Smooth muscle cell of the umbilical artery (primary cell): ENCODE measurements around the gene SLIRP. TPM values are rescaled to one million over a fixed set of nuclear protein-coding genes. Genes with fewer than 3 reads are reported as not detected.

Experiments used
- total RNA-seq: library from RNA; depleted of rRNA; stranded (reverse); fragments of >200 nt; gene quantifications from 2 replicates; pipeline ENCODE4 v1.2.3, GENCODE V29; 2014

Gene SLIRP
- total RNA-seq, result 60.1 and 123 TPM in 2 replicates

GRCh38 chr14:77707724-77708408 is at the start of gene SLIRP, which contains the start of gene ALKBH1:
TSS of gene SLIRP (plus strand) at chr14:77708103. CDS start at chr14:77708112, 9 bp downstream.
TSS of gene ALKBH1 (minus strand) at chr14:77708023. CDS start at chr14:77708004, 19 bp downstream.

DNA sequence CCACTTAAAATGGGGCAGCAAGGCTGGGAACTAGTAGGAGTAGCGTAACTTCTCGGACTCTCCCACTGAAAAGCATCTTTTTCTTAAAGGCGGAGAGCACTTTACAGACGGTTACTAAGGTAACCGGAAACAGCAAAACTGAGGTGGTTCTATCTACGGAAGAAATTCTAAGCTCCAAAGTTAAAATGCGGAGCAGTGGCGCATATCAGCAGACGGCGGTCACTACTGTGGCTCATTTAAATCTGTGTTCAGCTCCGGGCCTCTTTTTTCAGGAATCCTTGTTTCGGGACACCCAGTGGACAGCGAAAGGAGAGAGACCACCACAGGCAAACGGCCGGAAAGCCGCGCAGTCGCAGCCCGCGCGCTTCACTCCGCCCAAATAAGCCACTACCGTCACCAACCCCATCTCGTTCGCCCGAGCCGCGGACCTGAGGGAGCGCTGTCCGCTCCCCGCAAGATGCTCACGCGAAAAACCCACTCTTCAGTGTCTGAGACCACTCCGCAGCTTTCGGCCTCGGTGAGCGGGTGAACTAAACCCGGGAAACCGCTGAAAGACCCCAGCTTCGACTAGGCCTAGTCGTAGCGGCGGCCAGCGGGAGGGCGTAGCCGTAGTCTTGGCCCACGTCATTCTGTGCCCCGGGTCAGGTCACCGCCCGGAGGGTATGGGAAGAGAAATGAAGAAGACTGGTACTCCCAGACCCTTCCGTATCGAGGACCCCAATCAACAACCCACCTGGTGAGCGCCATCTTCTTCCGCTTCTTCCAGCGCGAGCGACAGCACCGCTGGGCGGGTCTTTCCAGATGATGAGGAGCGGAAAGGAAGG is 52.7 kb downstream of the SLIRP start, which contains the start of gene SNW1:
TSS of gene SNW1 (minus strand) at position 776 of the 824 bp plus-strand sequence. CDS start at position 747, 29 bp downstream.

Other genes with a start within 250 kb of the SLIRP start
- 0.14 and 0.89 TPM in 2 replicates for gene ISM2, start 209.3 kb upstream of the SLIRP start, total RNA-seq
- gene SPTLC2, start 91.5 kb upstream of the SLIRP start, total RNA-seq, result 39.8 and 81.9 TPM in 2 replicates
- 8.7 and 9.8 TPM in 2 replicates for gene ALKBH1, start 80 bp upstream of the SLIRP start, total RNA-seq
- gene SNW1, start 53.1 kb downstream of the SLIRP start, total RNA-seq, result 36.8 and 54.9 TPM in 2 replicates
- 5.9 and 8.0 TPM in 2 replicates for gene ADCK1, start 92.0 kb downstream of the SLIRP start, total RNA-seq